Brain microvascular endothelial cell (primary cell): ENCODE measurements around the gene RBFOX2.

Experiments
- DNase-seq: peaks from one replicate; pipeline ENCODE4 v3.0.0-alpha.2; 2020
- H3K27ac ChIP-seq: fragments of 250-450 bp; sonication (Bioruptor Pico); 2 replicates; pipeline ENCODE4 v1.5.1; 2020; ENCODE audit warnings: mild to moderate bottlenecking, moderate library complexity
- H3K27me3 ChIP-seq: fragments of 250-450 bp; sonication (Bioruptor Pico); replicated peaks from 2 replicates; pipeline ENCODE4 v1.5.1; 2020; ENCODE audit warnings: mild to moderate bottlenecking
- H3K36me3 ChIP-seq: fragments of 250-450 bp; sonication (Bioruptor Pico); replicated peaks from 2 replicates; pipeline ENCODE4 v1.5.1; 2020; ENCODE audit warnings: mild to moderate bottlenecking
- H3K4me3 ChIP-seq: 2 replicates; pipeline ENCODE4 v1.5.1; 2011; ENCODE audit warnings: low read depth, mild to moderate bottlenecking, control low read depth, low read length, moderate library complexity
- CTCF ChIP-seq: IDR thresholded peaks from 2 replicates; pipeline ENCODE4 v1.5.1; 2011; ENCODE audit warnings: low read depth, mild to moderate bottlenecking, moderate library complexity, low read length, control low read depth, inconsistent platforms; ENCODE audit errors: missing control alignments
- in situ Hi-C: cut with HindIII; loops from 2 replicates; pipeline ENCODE4 v1.10.0; 2017; ENCODE audit warnings: low sequenced_read_pairs, low pct_ligation_motif_present

Gene RBFOX2

GRCh38 chr22:35903571-35904335, 124.9 kb downstream of the RBFOX2 start:
- Histone ChIP-seq H3K27me3 (no peaks in the 10 kb centered on the region), H3K4me3 (no peak overlapping the region), H3K36me3 (no peaks in the 10 kb centered on the region), H3K27ac (no peak overlapping the region)
- DNase-seq, result no peak
- in situ Hi-C loops, result no loop called here
- no peak for TF ChIP-seq CTCF

- H3K27me3 ChIP-seq, result no peaks in the 10 kb centered on the region
- H3K27ac ChIP-seq, result peak overlapping the region; percentile 70
- TF ChIP-seq CTCF, result no peak
- no peak overlapping the region for H3K4me3 ChIP-seq
- DNase-seq, result peak; percentile 54
- H3K36me3 ChIP-seq, result no peaks in the 10 kb centered on the region
- in situ Hi-C loops, result no loop called here
These were observed 128.0 kb downstream of the RBFOX2 start for GRCh38 chr22:35900483-35901168.

- in situ Hi-C loops, result no loop called here
- H3K4me3 ChIP-seq, result no peak overlapping the region
- peak overlapping the region; percentile 70 for H3K27ac ChIP-seq
These were observed 128.9 kb downstream of the RBFOX2 start for GRCh38 chr22:35899736-35900135.

GRCh38 chr22:35896111-35896705, 132.4 kb downstream of the RBFOX2 start:
- Histone ChIP-seq H3K4me3 (no peak overlapping the region), H3K27ac (no peak overlapping the region), H3K36me3 (no peaks in the 10 kb centered on the region), H3K27me3 (no peaks in the 10 kb centered on the region)
- no peak for TF ChIP-seq CTCF
- no peak for DNase-seq
- in situ Hi-C loops, result no loop called here

More at GRCh38 chr22:35899736-35900135, 128.9 kb downstream of the RBFOX2 start:
- no peak for TF ChIP-seq CTCF
- H3K36me3 ChIP-seq, result no peaks in the 10 kb centered on the region
- DNase-seq, result no peak
- H3K27me3 ChIP-seq, result no peaks in the 10 kb centered on the region

GRCh38 chr22:35894937-35895708, 133.5 kb downstream of the RBFOX2 start:
- Histone ChIP-seq H3K27ac (no peak overlapping the region), H3K27me3 (no peaks in the 10 kb centered on the region), H3K4me3 (no peak overlapping the region), H3K36me3 (no peaks in the 10 kb centered on the region)
- in situ Hi-C loops, result no loop called here
- peak; percentile 42 for DNase-seq
- no peak for TF ChIP-seq CTCF
